Right lobe of liver (tissue), 6 donors: ENCODE measurements around the gene PDZD7. TPM values are rescaled to one million over a fixed set of nuclear protein-coding genes. Genes with fewer than 3 reads are reported as not detected.

Source experiments
- ATAC-seq, 4 donors: fragments of 200-7000 bp; cut with Tn5 transposase; one replicate each; pipeline ENCODE4 v1.9.1; 2020; ENCODE audit warnings: mild to moderate bottlenecking in 4 of 4, moderate library complexity in 4 of 4
- DNase-seq, 3 donors: peaks; one replicate each; pipeline ENCODE4 v3.0.0-alpha.2; 2020
- H3K27ac ChIP-seq, 3 donors: fragments of 200-600 bp; one replicate each; pipeline ENCODE4 v1.8.0; 2022
- H3K27me3 ChIP-seq, 2 donors: fragments of 200-600 bp; one replicate each; pipeline ENCODE4 v1.8.0; 2022
- H3K36me3 ChIP-seq, 4 donors: fragments of 200-600 bp; sonication (generic) in 1 of 4; one replicate each; pipeline versions ENCODE4 v1.5.1 to v1.8.0; 2017 to 2022; ENCODE audit warnings: control low read depth in 1 of 4
- H3K4me1 ChIP-seq, 4 donors: fragments of 200-600 bp; sonication (generic) in 1 of 4; one replicate each; pipeline versions ENCODE4 v1.5.1 to v1.8.0; 2017 to 2022; ENCODE audit warnings: control low read depth in 1 of 4
- H3K4me3 ChIP-seq, 3 donors: fragments of 200-600 bp; one replicate each; pipeline ENCODE4 v1.8.0; 2022
- H3K9me3 ChIP-seq, 4 donors: fragments of 200-600 bp; sonication (generic) in 1 of 4; one replicate each; pipeline versions ENCODE4 v1.5.1 to v1.8.0; 2017 to 2022; ENCODE audit warnings: control low read depth in 1 of 4
- CTCF ChIP-seq, 4 donors: fragments of 200-600 bp in 3 of 4; fragments of 450-650 bp in 1 of 4; IDR thresholded peaks; one replicate each; pipeline versions ENCODE4 v1.5.1 to v1.8.0; 2016 to 2022; ENCODE audit warnings: antibody characterized with exemption in 4 of 4, mild to moderate bottlenecking in 2 of 4
- POLR2A ChIP-seq: fragments of 450-650 bp; IDR thresholded peaks from one replicate; pipeline ENCODE4 v1.6.1; 2017; ENCODE audit warnings: antibody characterized with exemption, mild to moderate bottlenecking
- WGBS: methylation state at CpG from one replicate; pipeline ENCODE4 v1.1.6; 2018; ENCODE audit warnings: low coverage, low lambda C conversion rate; ENCODE audit not compliant: insufficient coverage; ENCODE audit errors: missing lambda C conversion rate; 5-methylcytosine and 5-hydroxymethylcytosine counted together
- intact Hi-C, 2 donors: fragments of 100-400 bp; cut with DNase I; formaldehyde crosslinking; loops; one replicate each; pipeline versions ENCODE4 v1.11.2 to v1.14.1; 2022
- total RNA-seq, 6 experiments: library from RNA; depleted of rRNA in 2 of 6; stranded (reverse); fragments of >200 nt in 2 of 6; fragmentation: NEBNext Ultra II Directional in 3 of 6; extraction: Animal tissue kit (Norgen Biotek cat#: 25700) in 3 of 6; gene quantifications; one replicate each; pipeline versions ENCODE4 v1.1.0 to v1.2.4, GENCODE V29; 2016 to 2023
- donor health status: DM: no; HTN: yes; CAD: no.
- donor health status: DM: no; HTN: no; CAD: no.
- donor health status: DM: no; HTN: no; CAD: no.
- donor health status: DM: no; HTN: yes; CAD: no.
- donor health status: DM: no; HTN: yes; CAD: no.

PDZD7 gene
- total RNA-seq, 6 experiments from 2014 or later: 0.15 to 0.50 (median 0.20) TPM; not detected in 1

GRCh38 chr10:101027106-101027720, 3.7 kb downstream of the PDZD7 start:
- DNase-seq: no peak
- TF ChIP-seq CTCF (IDR thresholded peaks at IDR 0.05) (no peak), POLR2A (no peak)
- WGBS: 69% methylated on average over 10 of the region's 10 CpGs

GRCh38 chr10:101022967-101023705, 7.8 kb downstream of the PDZD7 start:
- Histone ChIP-seq H3K4me3 (no peak overlapping the region), H3K27me3 (no peaks in the 10 kb centered on the region), H3K36me3 (no peaks in the 10 kb centered on the region), H3K9me3 (no peaks in the 10 kb centered on the region), H3K4me1 (peaks cover 0 to 3% (median 0%) of the 10 kb centered on the region in 4 donors), H3K27ac (no peak overlapping the region)
- WGBS: 75% methylated on average over 5 of the region's 15 CpGs
- ATAC-seq (no peak), DNase-seq (no peak)
- intact Hi-C loops: no loop called here
- TF ChIP-seq CTCF (IDR thresholded peaks at IDR 0.05): no peak
- no peak for TF ChIP-seq POLR2A

More at GRCh38 chr10:101027106-101027720, 3.7 kb downstream of the PDZD7 start:
- Histone ChIP-seq H3K27ac (no peak overlapping the region), H3K4me1 (peaks cover 0 to 12% (median 0%) of the 10 kb centered on the region in 4 donors), H3K36me3 (no peaks in the 10 kb centered on the region), H3K4me3 (no peak overlapping the region), H3K27me3 (no peaks in the 10 kb centered on the region), H3K9me3 (no peaks in the 10 kb centered on the region)
- intact Hi-C loops: no loop called here
- ATAC-seq: no peak

- DNase-seq: no peak
Measured at GRCh38 chr10:101021692-101022251, 9.2 kb downstream of the PDZD7 start.

GRCh38 chr10:101021239-101021638, 9.7 kb downstream of the PDZD7 start:
- peaks cover 0 to 3% (median 0%) of the 10 kb centered on the region in 4 donors for H3K4me1 ChIP-seq
- no peaks in the 10 kb centered on the region for H3K9me3 ChIP-seq
- DNase-seq (no peak), ATAC-seq (no peak)
- TF ChIP-seq CTCF (IDR thresholded peaks at IDR 0.05) (no peak), POLR2A (no peak)
- no peak overlapping the region for H3K27ac ChIP-seq
- H3K4me3 ChIP-seq: no peak overlapping the region
- H3K36me3 ChIP-seq: no peaks in the 10 kb centered on the region
- WGBS: 78% methylated on average over 3 of the region's 4 CpGs
- intact Hi-C loops: no loop called here
- no peaks in the 10 kb centered on the region for H3K27me3 ChIP-seq

More at GRCh38 chr10:101021692-101022251, 9.2 kb downstream of the PDZD7 start:
- Histone ChIP-seq H3K4me3 (no peak overlapping the region), H3K36me3 (no peaks in the 10 kb centered on the region), H3K4me1 (peaks cover 0 to 3% (median 0%) of the 10 kb centered on the region in 4 donors), H3K9me3 (no peaks in the 10 kb centered on the region), H3K27ac (no peak overlapping the region), H3K27me3 (no peaks in the 10 kb centered on the region)
- no peak for TF ChIP-seq CTCF (IDR thresholded peaks at IDR 0.05)
- TF ChIP-seq POLR2A: no peak
- 78% methylated on average over 5 of the region's 11 CpGs for WGBS
- ATAC-seq: no peak
- intact Hi-C loops: no loop called here
